Activated CD8-positive, alpha-beta memory T cell treated with anti-CD3 and anti-CD28 coated beads for 4 hours (primary cell): ENCODE data around the gene PEX11A.

ENCODE experiments used
- DNase-seq, 2 donors: peaks; one replicate each; pipeline ENCODE4 v3.0.0-alpha.2; 2020; ENCODE audit warnings: low read depth in 2 of 2

PEX11A gene

DNA sequence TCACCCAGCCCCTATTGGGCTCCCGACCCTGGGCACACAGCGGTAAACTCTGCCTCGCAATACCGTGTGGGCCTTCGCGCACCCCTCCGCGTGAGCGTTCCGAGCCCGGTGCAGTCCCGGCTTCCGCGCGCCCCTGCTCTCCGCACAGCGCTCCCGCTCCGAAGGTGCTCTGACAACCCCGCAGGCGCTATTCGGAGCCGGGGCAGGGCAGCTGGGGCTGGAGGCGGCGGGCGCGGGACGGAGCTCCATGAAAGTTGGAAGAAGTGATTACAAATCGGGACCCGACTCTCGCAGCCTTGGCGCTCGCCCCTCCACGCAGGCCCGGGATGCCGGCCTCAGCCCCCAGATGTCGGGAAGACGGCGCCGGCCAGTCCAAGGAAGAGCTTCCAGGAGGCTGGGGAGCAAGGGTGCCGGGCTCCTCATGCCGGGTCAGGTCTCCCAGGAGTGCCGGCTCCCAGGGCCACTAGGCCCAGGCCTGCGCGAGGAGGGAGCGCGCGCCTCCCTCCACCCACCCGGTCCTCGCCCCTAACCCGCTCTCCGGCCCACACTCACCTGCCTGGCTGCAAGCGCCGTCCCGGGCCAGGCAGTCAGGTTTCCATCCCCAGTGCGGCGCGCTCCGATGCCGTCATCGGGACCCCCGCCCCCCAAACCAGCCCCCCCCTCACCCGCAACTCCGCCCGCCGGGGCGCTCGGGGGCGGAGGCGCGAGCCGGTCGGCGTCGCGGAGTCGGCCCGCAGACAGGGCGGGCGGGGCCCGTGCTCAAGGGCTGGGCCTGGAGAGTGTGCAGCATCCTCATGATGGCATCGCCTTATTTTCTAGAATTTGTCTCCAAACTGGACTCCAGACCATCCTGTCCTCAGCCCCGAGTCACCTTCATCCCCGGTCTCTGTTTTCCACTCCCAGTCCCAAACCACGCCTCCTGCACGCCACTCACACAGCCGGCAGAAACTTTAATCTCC is 35.4 kb downstream of the PEX11A start, which contains the start of gene KIF7:
Gene KIF7, minus strand, starts transcription at position 621 of the 959 bp plus-strand sequence. CDS start 2,537 bp downstream, outside the sequence.
- no peak for DNase-seq

DNA sequence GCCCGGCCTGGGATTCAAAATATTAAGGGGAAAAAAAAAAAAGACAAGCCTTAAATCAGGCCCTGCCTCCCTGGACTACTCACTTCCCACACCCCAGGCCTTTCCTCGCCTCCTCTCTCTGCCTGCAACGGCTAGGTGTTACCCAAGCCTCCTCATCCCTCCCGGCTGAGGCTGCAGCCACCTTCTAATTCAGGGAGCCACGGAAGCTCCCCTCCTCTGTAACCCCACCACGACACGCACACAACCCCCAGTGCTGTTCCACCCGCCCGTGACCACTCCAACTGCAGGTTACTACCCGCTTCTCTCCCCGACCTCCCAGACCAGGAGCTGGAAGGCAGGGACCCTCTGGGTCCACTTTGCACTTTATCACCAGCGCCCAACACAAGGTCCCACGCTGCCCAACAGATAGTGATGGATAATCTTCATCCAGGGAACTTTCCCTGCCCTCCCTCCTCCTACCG is 36.2 kb downstream of the PEX11A start:
- no peak for DNase-seq

GRCh38 chr15:89653578-89653977 is 37.0 kb downstream of the PEX11A start:
- DNase-seq: no peak

GRCh38 chr15:89652666-89653065 is 37.9 kb downstream of the PEX11A start:
- no peak for DNase-seq

DNA sequence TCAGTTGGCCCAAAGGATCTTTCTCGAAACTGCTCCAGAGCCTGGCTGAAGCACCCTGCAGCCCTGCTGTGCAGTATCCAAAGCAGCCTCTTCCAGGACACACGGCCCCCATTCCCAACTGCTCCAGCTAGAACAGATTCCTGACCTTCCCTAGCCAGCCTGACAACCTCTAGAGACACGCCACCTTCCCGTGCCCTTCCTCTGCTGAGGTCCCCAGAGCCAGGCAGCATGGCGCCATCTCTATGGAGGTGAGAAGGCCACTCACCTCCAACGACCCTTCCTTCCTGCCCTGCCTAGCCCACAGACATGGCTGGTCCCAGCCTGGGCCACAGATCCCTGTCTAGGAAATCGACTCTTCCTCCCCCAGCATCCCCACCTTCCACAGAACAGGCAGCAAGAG is 38.4 kb downstream of the PEX11A start:
- DNase-seq: no peak

DNA sequence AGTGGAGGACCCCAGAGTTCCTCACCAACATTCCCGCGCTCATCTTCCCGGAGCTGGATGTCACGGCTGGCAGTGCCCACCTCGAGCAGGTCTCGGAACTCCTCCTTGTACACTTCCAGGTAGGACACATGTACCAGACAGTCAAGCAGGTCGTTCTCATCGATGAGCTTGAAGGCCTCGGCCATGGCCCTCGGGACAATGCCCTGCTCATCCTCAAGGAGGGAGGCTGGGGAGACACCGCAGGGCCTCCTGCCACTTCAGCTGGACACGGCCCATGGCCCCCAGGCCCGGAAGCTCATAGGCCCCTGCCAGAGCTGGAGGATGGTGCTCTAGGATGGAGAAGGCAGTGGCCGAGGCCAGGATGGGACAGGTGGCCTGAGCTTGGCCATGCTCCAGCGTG is 40.8 kb downstream of the PEX11A start:
- DNase-seq: no peak

DNA sequence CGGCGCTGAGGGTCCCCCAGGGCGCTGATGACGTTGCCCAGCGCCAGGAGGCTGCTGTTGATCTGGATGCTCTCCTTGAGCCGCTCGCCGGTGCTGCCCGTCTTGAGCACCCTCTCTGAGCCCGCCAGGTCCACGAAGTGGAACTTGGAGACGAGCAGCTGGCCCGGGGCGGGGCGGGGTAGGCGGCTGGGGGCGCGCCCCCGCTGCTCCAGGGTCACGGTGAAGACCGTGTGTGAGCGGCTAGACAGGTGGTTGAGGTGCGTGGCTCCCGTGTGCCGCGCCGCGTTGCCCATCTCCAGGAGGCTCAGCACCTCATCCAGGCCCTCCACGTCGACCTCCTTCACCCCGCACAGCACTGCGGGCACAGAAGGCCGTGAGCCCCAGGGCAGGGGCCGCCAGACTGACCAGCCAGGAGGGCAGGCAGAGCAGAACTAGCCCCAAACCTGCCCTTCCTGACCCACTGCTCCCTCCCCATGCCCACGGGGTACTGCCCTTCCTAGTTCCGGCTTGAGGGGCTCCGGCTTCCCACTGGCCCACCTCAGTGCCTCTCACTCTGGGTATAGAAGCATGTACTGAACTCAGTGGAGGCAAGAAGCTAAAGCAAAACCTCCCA is 41.4 kb downstream of the PEX11A start:
- no peak for DNase-seq

DNA sequence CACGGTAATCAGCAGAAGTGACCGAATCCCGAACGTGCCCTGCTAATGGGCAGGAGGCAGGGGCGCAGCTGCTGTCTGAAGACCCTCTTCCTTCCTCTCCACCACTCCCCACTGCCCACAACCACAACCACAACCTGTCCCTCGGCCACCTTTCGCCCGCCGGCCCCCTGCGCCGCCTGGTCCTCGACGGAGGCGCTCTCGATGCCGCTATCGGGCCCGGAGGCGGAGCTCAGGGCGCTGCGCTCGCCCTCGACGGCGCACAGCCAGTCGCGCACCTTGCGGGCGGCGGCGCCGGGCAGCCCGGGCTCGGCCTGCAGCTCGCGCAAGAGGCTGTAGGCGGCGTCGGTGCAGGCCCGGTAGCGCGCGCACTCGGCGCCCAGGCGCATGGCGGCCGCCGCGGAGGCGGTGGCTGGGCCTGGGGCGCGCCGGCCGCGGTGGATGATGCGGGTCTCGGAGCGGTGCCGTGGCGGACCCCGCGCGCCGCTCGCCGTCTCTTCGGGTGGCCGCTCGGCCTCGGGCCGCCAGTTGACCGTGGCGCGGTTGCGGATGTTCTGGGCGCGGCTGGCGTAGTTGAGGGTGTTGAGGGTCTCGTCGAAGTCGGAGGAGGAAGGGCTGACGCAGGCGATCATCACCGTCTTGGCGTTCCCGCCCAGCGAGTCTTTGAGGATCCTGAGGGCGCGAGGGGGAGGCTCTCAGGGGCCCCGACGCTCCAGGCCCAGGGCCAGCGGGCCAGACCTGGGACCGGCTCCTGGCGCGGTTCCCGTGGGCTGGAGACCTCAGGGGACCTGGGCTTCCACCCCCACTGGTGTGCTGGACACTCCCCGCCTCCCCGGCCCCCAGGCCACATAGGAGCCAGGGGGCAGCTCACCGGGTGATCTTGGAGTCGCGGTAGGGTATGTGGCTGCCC is 42.2 kb downstream of the PEX11A start:
- DNase-seq: no peak

DNA sequence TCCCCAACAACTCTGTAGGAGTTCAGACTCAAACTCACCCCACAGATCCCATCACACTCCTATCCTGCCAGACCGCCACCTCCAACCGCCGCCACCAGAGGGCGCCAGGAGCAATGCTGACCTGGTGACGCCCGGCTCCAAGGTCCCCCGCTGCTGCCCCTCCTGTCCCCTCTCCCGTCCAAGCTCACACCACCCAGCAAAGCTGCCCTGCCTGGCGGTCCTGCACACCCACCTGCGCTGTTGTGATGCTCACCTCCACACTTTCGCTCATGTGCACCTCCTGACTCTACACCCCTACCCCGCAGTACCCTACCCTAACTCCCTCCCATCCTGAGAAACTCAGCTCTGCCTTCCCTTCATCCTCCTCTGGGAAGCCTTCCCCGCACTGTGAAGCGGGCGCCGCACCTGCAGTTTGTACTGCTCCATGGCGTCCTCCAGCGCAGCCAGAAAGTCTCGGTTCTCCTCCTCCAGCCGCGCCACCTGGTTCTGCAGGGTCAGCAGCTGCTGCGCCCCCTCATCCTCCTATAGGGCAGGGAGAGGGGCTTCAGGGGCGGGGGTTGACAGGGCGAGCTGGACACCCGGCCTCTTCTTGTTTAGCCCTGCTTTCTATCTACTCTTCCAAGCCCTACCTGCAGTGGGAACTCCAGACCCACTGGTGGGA is 43.2 kb downstream of the PEX11A start:
- DNase-seq: peak; percentile 10 to 11

DNA sequence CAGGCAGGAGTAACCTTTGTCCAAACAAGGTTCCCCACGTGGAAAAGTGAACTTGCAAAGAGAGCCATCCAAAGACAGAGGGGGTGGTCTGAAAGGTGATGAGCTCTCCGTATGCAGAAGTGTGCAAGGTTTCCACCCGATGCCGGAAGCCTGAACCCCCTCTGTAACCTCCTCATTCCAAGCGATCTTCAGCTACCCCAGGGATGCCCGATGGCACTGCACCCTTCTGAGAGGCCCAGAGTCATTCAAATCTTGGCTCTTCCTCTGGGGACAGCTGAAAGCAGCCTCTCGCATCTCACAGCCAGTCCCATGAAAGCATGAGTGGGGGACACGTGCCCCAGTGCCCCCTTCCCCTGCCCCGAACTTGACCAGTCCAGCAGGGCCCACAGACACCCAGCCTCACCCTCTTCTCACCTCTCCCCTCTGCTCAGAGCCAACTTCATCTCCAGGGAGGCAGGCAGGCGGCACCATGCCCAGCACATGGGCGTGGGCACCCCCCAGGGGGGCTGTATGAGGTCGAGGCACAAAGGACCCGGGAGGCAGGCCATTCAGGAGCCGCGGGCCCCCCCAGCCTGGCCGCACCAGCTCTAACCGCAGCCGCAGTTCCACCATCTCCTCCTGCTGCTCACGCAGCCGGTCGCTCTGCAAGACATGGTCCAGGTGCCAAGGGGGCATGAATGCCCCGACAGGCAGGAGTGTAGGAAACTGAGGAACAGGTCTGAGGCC is 44.0 kb downstream of the PEX11A start:
- DNase-seq: no peak

GRCh38 chr15:89645680-89646079 is 44.9 kb downstream of the PEX11A start:
- DNase-seq: no peak

GRCh38 chr15:89642106-89642505 is 48.4 kb downstream of the PEX11A start:
- DNase-seq: no peak

GRCh38 chr15:89641053-89641452 is 49.5 kb downstream of the PEX11A start:
- no peak for DNase-seq

DNA sequence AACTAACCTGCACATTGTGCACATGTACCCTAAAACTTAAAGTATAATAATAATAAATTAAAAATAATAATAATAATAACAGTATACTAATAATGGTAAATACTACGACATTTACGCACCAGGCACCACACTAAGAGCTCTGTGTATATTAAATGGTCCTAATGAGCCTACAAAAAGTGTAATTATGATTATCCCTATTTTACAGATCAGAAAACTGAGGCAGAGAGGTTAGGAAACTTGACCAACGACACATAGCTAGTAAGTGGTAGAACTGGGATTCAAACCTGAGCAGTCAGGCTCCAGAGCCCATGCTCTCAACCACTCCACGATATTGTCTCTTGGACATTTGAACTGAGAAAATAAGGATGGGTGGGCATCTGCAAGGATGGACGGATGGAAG is 50.3 kb downstream of the PEX11A start:
- no peak for DNase-seq

- DNase-seq: no peak
Observed at GRCh38 chr15:89633585-89633984, 57.0 kb downstream of the PEX11A start.

DNA sequence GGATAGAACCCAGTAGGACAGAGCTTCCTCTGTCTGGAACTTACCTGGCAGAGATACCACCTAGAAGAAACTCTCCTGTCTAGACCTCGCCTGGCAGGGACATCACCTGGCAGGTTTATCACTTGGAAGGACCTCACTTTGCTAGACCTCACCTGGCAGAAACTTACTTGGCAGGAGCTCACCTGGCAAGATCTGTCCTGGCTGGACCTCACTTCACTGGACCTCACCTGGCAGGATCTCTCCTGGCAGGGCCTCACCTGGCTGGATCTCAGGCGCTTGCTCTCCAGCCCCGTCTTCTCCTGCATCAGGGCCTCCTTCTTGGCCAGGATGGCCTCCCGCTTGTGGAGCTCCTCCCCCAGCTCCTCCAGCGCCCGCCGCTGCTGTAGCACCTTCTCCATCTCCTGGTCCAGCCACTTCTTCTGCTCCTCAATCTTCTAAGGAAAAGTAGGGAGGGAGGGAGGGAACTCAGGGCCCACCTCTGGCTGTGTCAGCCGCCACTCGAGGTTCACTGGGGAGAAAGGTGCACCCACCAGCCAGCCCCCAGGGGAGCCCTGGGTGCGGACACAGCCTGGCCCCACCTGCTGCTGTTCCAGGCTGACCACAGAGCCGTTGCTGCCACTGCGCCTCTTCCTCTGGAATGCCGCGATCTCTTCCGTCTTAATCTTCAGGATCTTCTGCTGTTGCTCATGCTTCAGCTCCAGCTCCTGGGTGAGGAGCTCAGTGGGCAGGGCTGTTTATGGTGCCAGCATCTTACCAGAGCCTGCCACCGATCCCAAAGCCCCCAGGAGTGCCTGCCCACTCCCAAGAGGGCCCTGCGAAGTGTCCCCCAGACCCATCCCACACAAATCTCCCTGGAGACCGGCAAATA is 57.8 kb downstream of the PEX11A start:
- DNase-seq: no peak

DNA sequence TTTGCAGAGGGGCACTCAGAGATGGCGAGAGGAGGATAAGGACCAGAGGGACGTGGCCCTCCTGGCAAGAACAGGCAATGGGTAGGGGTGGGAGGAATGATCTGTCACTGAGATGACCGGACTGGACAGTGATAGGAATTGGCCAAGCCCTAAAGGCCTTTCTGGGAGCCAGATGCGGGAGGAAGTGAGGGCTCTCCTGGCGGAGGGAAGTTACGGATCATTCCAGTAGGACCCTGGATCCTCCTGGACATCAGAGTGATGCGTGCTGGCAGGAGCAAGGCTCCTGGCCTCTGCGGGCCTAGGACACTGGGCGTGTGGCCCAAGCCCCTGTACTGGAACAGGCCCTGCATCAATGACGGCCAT is 58.7 kb downstream of the PEX11A start:
- DNase-seq: no peak
